ENCODE data around the gene RACK1. TPM values are rescaled to one million over a fixed set of nuclear protein-coding genes. Genes with fewer than 3 reads are reported as not detected.
A peak's percentile ranks its signal among the peaks of the same experiment; 100 is the strongest.

RACK1 gene
- total RNA-seq, 4 donors from 2014 or later: 1,300 to 1,812 (median 1,580) TPM

DNA sequence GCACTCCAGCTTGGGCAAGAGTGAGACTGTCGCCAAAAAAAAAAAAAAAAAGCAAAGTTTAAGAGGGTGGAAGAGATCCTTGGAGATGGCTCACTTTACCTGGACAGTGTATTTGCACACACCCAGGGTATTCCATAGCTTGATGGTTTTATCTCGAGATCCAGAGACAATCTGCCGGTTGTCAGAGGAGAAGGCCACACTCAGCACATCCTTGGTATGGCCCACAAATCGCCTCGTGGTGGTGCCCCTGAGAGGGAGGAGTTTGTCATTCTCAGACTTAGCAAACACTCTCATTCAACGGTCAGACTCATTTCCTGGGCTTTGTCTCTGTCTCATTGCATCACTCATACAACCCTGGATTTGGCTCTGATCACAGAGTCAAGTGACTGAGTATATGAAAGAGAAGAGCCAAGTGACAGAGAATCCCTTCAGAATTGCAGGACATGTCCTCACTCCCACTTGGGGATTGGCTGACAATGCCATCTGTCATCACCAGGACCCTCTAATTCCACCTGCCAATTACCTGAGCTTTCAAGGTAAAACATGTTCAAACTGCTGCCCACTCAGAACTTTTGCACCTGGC lies 2.2 kb downstream of the RACK1 start:
- peaks cover 0 to 63% (median 18%) of the 10 kb centered on the region in 3 donors for H3K4me1 ChIP-seq
- H3K27ac ChIP-seq: peak overlapping the region in 3 of 4 donors; percentile 93 to 97 (median 94)
- peak overlapping the region in 1 of 2 donors; percentile 79 for H3K4me3 ChIP-seq
- H3K9me3 ChIP-seq: no peaks in the 10 kb centered on the region
- no peak for TF ChIP-seq POLR2AphosphoS5 (IDR thresholded peaks at IDR 0.05)
- no peak for TF ChIP-seq POLR2A (IDR thresholded peaks at IDR 0.05)
- TF ChIP-seq EP300 (IDR thresholded peaks at IDR 0.05): no peak
- TF ChIP-seq, protein P1, sequence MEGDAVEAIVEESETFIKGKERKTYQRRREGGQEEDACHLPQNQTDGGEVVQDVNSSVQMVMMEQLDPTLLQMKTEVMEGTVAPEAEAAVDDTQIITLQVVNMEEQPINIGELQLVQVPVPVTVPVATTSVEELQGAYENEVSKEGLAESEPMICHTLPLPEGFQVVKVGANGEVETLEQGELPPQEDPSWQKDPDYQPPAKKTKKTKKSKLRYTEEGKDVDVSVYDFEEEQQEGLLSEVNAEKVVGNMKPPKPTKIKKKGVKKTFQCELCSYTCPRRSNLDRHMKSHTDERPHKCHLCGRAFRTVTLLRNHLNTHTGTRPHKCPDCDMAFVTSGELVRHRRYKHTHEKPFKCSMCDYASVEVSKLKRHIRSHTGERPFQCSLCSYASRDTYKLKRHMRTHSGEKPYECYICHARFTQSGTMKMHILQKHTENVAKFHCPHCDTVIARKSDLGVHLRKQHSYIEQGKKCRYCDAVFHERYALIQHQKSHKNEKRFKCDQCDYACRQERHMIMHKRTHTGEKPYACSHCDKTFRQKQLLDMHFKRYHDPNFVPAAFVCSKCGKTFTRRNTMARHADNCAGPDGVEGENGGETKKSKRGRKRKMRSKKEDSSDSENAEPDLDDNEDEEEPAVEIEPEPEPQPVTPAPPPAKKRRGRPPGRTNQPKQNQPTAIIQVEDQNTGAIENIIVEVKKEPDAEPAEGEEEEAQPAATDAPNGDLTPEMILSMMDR (IDR thresholded peaks at IDR 0.05): no peak
- 11 to 62% methylated on average over 4 to 6 of the region's 6 CpGs for WGBS, 2 donors (ENCODE audit: low coverage in 1 of 2)
- no peak for ATAC-seq
- no peaks in the 10 kb centered on the region for H3K27me3 ChIP-seq
- H3K36me3 ChIP-seq: peaks cover 0 to 57% of the 10 kb centered on the region in 2 donors

DNA sequence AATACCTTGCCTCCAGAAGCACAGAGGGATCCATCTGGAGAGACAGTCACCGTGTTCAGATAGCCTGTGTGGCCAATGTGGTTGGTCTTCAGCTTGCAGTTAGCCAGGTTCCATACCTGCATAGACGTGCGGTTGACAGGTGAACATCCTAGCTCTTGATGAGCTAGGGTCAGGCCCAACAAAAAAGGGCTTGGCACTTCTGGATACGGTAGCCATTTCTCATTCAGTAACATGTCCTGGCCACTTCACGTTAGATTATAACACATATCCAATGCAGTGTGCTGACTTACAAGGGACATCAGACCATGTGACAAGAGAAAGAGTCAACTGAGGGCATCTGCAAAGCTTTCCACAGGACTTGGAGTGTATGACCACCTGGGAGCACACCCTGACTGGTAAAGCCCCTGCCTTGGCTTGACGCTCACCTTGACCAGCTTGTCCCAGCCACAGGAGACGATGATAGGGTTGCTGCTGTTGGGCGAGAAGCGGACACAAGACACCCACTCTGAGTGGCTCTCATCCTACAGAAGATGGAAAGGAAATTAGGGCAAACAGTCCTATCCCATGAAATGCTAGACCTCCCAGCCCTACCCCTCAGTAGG lies 4.5 kb downstream of the RACK1 start:
- ATAC-seq: no peak
- no peaks in the 10 kb centered on the region for H3K27me3 ChIP-seq
- 78 to 88% methylated on average over 3 to 6 of the region's 9 CpGs for WGBS, 2 donors (ENCODE audit: low coverage in 1 of 2)
- H3K4me3 ChIP-seq: no peak overlapping the region
- no peak overlapping the region for H3K27ac ChIP-seq
- peaks cover 0 to 80% of the 10 kb centered on the region in 2 donors for H3K36me3 ChIP-seq
- no peaks in the 10 kb centered on the region for H3K9me3 ChIP-seq
- peaks cover 0 to 45% (median 10%) of the 10 kb centered on the region in 3 donors for H3K4me1 ChIP-seq
- TF ChIP-seq POLR2A (IDR thresholded peaks at IDR 0.05) (no peak), EP300 (IDR thresholded peaks at IDR 0.05) (no peak), POLR2AphosphoS5 (IDR thresholded peaks at IDR 0.05) (no peak)
- TF ChIP-seq, protein P1 (IDR thresholded peaks at IDR 0.05): no peak

DNA sequence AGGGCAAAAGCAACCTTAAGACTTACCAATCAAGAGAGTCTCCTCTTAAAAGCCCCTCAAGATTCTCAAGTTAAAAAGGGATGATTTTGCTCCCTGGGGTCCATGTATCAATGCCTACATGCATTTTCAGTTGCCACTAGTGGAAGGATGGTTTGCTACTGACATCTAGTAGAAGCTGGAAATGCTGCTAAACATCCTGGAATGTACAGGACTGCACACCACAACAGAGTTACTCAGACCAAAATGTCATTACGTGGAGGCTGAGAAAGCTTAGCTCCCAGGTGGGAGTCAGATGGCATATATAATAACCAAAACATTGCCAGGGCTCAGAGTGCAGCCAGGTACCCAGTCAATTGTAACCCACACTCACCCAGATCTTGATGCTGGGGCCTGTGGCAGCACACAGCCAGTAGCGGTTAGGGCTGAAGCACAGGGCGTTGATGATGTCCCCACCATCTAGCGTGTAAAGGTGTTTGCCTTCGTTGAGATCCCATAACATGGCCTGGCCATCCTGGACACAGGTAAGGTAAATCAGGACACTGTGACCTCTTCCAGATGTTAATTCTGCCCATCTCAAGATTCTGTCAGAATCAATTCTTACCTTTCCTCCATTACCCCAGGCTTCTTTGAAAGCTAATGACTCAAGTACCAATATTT lies 5.8 kb downstream of the RACK1 start:
- H3K4me1 ChIP-seq: peaks cover 0 to 44% (median 10%) of the 10 kb centered on the region in 3 donors
- no peak for ATAC-seq
- H3K4me3 ChIP-seq: no peak overlapping the region
- WGBS, 2 donors (ENCODE audit: low coverage in 1 of 2): 78 to 90% methylated on average over 3 to 5 of the region's 5 CpGs
- H3K27me3 ChIP-seq: no peaks in the 10 kb centered on the region
- H3K36me3 ChIP-seq: peaks cover 0 to 93% of the 10 kb centered on the region in 2 donors
- H3K27ac ChIP-seq: peak overlapping the region in 1 of 4 donors; percentile 24
- no peak for TF ChIP-seq POLR2AphosphoS5 (IDR thresholded peaks at IDR 0.05)
- TF ChIP-seq, protein P1 (IDR thresholded peaks at IDR 0.05): no peak
- TF ChIP-seq EP300 (IDR thresholded peaks at IDR 0.05): no peak
- no peak for TF ChIP-seq POLR2A (IDR thresholded peaks at IDR 0.05)
- no peaks in the 10 kb centered on the region for H3K9me3 ChIP-seq

DNA sequence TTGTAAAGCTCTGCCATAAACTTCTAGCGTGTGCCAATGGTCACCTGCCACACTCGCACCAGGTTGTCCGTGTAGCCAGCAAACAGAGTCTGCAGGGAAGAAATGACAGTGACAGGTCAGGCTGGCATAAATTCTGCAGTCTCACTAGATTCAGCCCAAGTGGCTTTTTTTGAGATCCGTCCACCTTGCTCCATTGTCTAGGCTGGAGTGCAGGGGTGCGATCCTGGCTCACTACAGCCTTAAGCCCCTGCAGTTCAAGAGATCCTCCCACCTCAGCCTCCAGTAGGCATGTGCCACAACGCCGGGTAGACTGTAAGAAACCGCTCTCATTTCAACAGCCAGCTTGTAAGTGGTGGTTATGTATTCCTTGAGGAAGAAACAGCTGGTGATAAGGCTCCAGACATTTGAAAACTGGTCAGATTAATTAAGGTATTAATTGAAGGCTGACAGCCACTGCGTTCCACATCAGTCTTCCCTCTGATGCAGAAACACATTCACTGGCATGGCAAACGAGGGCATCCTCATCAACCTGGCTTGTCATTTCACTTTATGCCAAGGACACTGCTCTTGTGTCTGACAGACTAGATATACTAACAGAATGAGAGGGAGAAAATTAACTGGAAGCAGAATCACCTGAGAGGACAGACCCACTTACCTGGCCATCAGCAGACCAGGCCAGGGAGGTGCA lies 6.6 kb downstream of the RACK1 start:
- WGBS, 2 donors (ENCODE audit: low coverage in 1 of 2): 83% methylated on average over 4 to 6 of the region's 10 CpGs
- no peaks in the 10 kb centered on the region for H3K27me3 ChIP-seq
- H3K9me3 ChIP-seq: no peaks in the 10 kb centered on the region
- H3K36me3 ChIP-seq: peaks cover 0 to 100% of the 10 kb centered on the region in 2 donors
- H3K27ac ChIP-seq: no peak overlapping the region
- peaks cover 0 to 37% (median 7%) of the 10 kb centered on the region in 3 donors for H3K4me1 ChIP-seq
- H3K4me3 ChIP-seq: no peak overlapping the region
- TF ChIP-seq EP300 (IDR thresholded peaks at IDR 0.05): no peak
- TF ChIP-seq POLR2AphosphoS5 (IDR thresholded peaks at IDR 0.05): peak; percentile 6
- TF ChIP-seq, protein P1 (IDR thresholded peaks at IDR 0.05): no peak
- ATAC-seq: no peak
